Stimulated activated CD8-positive, alpha-beta memory T cell treated with anti-CD3 and anti-CD28 coated beads, Interleukin-7, amount 100 ng/mL, for 1 hour (primary cell): ENCODE results near the gene SYPL2.
"Not testable (repeated sequence)": the region's sequence is repeated elsewhere in the genome, so short reads cannot be mapped to it uniquely, and the experiment has no call there.

Experiments used
- DNase-seq, 2 donors: peaks; one replicate each; pipeline ENCODE4 v3.0.0-alpha.2; 2020; ENCODE audit warnings: low read depth in 2 of 2

SYPL2 gene

DNA sequence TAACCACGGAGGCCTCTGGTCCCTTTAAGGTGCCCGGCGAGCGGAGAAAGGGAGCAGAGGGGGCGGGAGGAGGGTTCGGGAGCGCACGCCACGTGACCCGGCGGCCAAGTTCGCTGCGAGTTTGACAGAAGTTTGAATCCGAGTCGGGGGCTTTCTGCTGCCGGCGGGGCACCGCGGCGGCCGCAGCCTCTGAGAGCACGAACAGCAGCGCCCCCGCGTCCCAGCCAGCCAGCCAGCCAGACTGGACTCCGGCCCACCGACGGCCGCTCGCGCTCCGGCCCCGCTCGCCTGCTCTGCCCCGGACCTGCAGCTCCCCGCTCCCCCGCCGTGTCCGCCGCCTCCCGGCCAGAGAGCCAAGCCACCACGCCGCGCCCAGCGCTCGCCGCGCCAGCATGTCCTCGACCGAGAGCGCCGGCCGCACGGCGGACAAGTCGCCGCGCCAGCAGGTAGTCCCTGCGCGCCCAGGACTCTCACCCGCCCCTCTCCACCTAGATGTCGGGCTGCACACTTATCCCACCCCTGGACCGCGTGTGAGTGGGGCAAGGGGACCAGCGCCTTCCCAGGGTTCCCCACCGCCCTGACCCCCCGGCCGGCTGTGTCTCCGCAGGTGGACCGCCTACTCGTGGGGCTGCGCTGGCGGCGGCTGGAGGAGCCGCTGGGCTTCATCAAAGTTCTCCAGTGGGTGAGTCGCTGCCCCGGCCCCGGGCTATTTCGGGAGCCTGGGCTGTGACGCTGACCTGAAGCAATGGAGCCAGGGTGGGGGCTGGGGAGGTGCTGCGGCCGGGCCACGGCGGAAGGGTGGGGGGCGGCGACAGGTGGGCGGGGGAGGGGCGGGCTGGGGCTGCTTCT is at the start of gene SYPL2:
SYPL2 (plus strand) TSS at position 95 of the 849 bp plus-strand sequence; CDS start at position 393, 298 bp downstream.
- DNase-seq, result no peak

DNA sequence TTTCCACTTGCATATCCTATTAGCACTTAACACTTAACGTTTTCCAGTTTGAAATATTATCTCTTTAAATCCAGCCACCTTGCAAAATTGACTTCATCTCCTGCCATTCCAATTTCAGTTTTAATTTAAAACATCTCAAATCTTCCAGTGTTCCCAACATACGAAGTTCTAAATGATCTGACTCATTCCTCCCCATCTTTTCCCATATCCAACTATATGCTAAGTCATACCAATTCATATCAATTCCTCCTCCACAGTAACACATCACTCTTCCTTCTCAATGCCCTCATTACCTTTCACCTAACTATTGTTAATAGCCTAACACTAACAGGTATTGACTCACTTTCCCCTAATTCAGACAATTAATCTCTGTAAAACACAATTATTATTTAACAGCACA is 42.8 kb upstream of the SYPL2 start:
- DNase-seq, result no peak

DNA sequence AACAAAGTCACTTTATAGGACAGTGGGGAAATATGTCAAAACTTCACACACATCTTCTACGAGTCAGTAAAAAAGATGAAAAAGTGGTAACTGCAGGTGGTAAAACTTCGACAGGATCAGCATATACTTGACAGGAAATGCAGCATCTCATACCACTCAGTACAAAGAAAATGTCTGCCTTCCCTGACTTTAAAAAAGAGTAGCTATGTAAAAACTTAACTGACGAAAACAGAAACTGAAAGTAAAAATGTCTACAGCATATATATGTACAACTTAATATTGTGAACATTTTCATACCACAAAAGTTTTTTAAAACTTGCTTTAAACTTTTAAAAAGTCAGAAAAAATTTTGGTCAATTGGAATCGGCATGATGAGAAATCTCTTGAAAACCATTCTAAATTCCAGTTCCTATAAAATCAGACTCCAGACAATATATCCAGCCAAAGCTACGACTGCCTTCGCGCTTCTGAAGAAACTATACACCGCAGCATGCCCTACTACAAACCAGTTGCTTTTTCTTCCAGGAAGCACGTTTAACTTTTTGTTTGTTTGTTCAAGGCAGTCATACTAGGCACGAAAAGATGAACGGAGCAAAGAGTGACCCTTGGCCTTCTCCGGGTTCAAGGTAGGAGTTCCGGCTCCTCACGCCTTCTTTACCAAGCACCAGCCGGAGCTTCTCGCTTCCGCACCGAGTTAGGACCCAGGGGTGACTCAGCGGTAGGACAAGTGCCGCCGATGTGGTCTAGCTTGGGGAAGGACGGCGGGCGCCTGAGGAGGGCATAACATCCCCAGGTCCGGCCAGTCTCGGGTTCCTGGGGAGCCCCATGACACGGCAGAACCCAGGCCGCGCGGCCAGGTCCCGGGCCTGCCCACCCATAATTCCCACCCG is 40.7 kb upstream of the SYPL2 start:
- peak in 1 of 2 donors; percentile 35 for DNase-seq

DNA sequence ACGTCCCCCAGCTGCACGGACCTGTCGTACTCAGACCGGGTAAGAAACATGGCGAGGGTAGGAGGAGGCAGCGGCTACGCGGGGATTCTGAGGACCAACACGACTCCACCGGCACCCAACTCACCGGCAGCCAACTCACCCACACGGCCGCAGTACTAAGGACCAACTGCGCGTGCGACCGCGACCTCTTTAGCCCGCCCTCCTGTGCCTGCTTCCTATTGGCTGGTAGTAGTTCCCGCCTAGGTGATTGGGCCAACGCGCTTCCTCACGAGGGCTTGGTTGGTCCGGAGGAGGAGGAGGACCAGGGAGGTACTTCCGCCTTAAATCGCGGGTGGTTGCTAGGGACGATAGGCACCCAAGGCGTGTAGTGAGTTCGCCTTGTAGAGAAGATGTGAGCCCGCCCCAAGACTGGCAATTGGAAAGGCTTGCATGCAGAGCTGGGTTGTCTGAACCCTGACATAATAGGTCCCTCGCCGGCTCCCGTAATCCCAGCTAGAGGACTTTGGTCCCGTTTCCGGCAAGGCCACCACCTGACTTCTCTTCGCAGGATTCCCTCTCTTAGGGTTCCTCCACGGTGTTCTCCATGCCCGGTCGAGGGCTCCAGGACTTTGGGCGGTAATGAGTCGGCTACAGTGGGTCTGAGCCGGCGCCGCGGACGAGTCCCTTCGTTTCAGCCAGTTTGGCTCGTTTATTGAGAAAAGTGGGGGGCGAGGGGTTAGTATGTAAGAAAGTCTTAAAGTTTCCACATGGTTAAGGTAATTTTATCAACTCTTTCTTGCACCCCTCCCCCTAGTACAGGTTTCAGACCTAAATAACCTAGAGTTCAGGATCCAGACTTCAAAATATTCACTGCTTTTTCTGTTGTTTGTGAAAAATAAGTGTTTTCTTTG is 39.8 kb upstream of the SYPL2 start, which contains the start of gene PSMA5:
PSMA5 (minus strand) TSS at position 168 of the 890 bp plus-strand sequence; CDS start at position 50, 118 bp downstream.
- DNase-seq, result peak; percentile 88 to 89

DNA sequence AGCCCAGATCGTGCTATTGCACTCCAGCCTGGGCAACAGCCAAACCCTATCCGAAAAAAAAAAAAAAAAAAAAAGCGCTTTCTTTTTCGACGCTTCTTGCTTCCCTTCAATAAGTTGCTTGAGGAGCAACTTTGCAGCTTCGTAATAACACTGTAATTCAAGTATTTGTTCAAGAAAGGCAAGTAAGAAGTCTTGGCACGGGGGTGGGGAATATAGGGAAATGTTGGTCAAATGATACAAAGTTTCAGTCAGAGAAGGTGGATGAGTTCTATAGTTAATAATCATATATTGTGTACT is 39.2 kb upstream of the SYPL2 start:
- no peak for DNase-seq

DNA sequence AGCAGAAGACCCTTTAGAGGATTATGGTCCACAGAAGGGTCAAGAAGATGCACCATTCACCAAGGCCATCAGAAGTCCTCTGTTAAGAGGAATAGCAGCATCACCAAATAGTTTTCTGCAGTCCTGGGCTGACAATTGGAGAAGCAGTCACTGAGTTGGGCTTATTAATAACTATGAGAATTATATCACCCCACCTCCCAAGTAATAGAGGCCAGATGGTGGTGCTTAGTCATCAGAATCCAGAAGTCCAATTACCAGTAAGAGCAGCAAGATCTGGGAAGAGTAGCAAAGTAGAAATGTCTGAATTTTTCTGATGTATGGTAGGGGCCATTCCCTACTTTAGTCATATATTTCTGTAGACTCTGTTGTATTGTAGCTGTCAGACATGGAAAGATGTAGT is 34.0 kb upstream of the SYPL2 start:
- no peak for DNase-seq

DNA sequence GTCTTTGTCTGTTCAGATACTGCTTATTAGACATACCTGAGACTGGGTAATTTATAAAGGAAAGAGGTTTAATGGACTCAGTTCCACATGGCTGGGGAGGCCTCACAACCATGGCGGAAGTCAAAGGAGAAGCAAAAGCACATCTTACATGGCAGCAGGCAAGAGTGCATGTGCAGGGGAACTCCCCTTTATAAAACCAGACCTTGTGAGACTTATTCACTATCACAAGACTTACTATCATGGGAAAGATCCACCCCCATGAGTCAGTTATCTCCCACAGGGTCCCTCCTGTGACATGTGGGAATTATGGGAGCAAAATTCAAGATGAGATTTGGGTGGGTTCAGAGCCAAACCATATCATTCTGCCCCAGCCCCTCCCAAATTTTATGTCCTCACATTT is 33.0 kb upstream of the SYPL2 start:
- DNase-seq, result no peak

DNA sequence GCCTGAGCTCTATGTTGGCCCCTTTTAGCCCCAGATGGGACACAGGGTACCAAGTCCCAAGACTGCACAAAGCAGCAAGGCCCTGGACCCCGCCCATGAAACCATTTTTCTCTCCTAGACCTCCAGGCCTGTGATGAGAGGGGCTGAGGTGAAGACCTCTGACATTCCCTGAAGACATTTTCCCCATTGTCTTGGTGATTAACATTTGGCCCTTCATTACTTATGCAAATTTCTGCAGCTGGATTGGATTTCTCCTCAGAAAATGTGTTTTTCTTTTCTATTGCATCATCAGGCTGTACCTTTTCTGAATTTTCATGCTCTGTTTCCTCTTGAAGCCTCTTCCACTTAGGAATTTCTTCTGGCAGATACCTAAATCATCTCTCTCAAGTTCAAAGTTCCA is 31.9 kb upstream of the SYPL2 start:
- DNase-seq, result no peak

DNA sequence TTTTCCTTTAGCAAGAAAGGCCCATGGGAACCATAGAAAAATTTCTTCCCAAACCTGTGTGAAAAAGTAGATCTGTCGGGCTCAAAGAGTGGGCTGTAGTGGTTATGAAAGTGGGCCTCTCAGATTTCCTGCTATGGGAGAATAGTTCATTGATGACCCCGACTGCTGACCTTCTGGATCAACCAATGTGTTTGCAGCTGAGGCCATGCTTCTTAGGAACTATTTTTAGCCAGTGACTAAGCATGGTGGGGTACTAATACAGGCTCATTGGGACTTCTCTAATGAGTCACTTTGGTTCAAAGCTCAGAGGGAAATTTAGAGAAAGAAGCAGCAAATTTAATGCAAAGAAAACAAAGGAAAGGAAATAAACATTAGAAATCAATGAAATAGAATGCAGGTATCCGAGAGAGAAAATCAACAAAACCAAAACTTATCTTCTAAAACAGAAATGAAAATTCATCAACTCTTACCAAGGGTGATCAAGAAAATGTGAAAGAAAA is 27.5 kb upstream of the SYPL2 start:
- DNase-seq, result no peak

DNA sequence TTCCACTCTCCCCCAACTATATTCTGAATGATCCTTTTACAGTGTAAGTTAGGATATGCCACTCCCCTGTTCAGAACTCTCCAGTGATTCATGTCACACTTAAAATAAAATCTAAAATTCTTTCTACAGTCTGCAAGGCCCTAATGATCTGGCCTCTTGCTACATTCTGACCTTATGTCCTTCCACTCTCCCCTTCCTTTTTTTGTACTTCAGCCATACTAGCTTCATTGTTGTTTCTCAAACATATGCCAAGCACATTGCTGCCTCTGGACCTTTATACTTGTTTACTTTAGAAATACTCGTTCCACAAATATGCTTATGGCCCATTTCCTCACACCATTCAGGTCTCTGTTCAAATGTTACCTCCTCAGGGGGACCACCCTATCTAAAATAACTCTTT is 25.3 kb upstream of the SYPL2 start:
- DNase-seq, result no peak

DNA sequence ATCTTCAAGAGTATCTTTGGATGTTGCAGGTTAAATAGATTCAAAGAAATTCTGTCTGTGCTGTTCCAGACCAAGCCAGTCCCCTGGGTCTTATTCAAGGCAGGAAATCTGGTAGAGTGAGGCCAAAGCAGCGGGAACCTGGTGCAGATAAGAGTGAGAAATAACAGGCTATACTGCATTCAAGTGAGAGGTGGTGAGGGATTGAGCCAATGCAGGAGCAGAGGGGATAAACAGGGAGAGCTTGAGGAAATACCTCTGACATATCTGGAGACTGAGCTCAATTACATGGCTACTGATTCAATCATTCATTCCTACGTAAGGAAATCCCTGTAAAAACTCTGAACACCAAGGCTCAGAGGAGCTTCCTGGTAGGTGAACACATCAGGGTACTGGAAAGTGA is 22.9 kb upstream of the SYPL2 start:
- no peak for DNase-seq

DNA sequence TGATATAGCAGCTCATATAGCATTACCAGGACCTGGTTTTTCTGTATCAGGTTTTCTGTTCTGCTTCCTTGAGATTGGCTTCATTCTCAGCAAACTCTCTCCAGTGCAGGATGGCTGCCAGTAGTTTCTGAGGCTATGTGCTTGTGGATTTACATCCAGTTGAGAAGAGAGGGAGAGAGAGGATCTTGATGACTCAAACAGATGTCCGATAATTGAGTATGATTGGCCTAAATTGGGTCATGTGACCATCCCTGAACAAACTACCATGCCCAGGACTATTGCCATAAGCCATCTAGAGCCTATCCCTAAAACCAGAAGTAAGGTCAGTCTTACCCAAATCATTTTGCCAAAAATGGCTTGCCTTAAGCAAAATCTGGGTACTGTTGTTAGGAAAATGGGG is 22.0 kb upstream of the SYPL2 start:
- DNase-seq, result no peak

DNA sequence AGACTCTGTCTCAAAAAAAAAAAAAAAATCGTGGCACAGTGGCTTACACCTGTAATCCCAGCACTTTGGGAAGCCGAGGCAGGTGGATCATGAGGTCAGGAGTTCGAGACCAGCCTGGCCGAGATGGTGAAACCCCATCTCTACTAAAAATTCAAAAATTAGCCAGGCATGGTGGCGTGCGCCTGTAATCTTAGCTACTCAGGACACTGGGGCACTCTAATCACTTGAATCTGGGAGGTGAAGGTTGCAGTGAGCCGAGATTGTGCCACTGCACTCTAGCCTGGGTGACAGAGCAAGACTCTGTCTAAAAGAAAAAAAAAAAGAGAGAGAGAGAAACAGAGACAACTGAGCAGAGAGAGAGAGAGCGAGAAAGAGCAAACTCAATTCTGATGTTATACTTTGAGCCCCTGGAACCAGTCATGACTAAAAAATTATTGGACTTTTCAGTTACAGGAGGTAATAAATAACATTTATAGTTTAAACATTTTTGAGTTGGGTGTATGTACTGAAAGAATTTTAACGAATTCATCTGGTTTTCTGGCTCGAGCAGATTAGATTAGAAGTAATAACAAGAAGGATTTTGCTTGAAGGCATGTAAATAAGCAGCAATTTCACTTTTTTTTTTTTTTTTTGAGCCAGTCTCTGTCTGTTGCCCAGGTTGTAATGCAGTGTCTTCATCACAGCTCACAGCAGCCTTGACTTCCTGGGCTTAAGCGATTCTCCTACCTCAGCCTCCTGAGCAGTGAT is 20.2 kb upstream of the SYPL2 start:
- DNase-seq, result not testable (repeated sequence)

DNA sequence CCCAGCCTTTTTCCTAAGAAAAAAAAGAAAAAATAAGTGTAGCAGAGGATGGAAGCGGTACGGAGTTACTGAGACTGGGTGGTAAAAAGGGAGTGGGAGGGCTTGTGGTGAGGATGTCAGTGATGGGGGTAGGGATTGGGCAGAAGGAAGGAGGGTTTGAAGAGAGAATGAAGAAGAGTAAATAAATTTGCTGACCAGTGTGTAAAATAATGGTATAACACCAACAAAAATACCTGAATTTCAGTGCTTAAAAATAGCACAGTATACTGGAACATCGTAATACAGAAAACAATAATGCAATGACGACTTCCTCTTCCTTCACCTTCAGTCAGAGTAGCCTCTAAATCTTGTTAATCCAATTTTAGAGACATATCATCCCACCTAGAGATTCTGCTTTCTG is 18.8 kb upstream of the SYPL2 start:
- DNase-seq, result no peak

DNA sequence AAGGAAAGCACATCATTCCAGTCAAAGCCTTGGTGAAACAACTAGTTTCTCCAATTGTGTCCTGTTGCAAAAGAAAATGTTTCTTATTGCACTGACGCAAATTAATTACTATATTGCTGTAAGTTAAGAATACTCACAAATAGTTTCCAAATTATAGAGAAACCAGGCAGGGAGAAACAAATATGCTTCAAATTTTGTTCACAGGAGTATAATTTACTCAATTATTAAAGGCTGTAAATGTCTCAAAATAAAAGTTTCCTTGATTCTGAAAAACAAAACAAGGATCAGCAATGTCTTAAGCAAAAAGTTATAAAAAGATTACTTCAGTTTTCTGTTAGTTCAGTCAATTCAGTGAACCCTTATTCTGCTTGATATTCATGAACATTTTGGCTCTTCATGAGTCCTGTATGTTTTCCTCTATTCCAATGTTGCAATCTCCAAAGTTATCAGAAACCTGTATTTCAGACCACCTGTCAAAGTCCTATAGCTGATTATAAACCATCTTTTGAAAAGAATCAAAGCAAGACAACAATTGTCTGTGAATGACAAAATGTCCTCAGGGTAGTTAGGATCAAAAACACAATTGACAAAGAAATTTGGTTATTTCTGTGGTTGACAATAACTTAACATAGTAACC is 11.7 kb upstream of the SYPL2 start:
- no peak for DNase-seq

DNA sequence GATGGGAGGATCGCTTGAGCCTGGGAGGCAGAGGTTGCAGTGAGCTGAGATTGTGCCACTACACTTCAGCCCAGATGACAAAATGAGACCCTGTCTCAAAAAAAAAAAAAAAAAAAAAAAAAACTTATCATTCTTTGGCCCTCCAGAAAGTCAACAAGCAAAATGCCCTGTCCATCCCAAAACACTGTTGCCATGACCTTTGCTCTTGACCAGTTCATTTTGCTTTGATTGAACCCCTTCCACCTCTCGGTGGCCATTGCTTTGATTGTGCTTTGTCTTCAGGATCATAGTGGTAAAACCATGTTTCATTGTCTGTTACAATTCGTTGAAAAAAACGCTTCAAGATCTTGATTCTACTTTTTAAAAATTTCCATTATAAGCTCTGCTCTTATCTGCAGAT is 8.5 kb upstream of the SYPL2 start:
- DNase-seq, result no peak

DNA sequence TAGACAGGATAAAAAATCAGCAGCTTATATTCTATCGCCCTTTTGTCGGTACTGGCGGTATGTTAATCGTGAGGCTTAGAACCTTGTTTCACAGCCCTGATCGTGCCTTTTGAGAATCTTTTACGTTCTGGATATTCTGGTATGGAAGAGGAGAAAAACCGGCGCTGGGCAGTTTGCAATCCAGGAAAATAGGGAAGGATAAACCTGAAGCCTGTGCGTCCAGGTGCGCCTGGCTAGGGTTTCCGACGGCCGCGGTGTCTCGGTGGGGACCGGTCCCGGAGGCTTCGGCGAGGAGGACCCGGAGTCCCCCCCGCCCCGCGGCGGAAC is 258 bp upstream of the SYPL2 start:
- no peak for DNase-seq

DNA sequence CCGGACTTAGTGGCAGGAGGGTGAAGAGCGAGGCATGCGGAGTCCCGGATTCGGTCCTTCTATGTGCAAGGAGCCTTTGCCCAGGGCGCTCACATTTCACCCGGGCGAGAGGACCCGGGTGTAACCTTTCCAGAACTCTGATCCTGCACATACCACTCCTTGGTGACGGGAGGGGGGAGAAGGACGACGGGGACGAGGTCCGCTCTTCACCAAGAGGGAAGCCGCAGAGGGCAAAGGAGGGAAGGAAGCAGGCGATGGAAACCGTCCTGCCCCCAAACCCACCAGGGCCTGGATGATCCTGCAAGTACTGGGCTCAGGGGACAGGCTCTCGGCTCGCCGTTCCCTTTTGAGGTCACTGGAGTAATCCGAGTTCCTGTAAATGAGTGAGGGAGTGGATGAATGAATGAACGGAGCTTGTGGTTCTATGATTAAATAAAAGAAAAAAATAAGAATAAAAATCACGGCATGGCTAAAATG is 993 bp downstream of the SYPL2 start:
- DNase-seq, result no peak

DNA sequence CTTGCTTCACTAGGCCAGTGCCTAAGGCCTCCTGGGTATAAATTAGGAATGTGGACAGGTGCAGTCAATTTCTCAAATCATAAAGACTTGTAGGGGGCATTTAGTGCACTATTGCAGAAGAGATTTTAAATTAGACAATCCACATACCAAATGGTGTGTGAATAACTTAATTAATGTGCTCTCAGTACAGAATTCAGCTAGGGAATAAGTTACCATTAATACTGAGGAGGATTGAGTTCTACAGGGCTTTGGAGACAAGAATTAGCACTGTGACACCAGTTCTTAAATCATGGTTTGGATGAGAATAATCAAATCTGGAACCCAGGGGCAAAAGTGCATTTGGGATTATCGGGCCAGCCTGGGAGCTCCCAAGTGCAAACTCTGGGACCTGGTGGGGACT is 1.7 kb downstream of the SYPL2 start:
- no peak for DNase-seq

DNA sequence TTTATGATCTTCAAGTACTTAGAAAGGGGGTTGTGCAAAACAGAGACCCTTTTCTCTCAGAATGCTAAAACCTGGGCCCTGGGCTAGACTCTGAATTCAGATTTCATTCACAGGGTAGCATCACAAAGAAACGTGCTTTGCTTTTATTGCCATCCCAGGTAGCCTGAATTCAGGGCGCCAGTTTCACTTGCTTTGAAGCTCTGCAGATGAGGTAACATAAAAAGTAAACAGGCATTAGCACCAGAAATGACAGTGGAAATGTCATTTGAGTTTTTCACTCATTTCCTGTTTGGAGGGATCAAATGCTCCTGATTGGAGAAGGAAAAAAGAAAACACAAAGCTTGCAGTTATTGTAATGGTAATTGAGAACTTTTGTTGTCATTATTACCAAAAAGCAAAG is 2.6 kb downstream of the SYPL2 start:
- no peak for DNase-seq

DNA sequence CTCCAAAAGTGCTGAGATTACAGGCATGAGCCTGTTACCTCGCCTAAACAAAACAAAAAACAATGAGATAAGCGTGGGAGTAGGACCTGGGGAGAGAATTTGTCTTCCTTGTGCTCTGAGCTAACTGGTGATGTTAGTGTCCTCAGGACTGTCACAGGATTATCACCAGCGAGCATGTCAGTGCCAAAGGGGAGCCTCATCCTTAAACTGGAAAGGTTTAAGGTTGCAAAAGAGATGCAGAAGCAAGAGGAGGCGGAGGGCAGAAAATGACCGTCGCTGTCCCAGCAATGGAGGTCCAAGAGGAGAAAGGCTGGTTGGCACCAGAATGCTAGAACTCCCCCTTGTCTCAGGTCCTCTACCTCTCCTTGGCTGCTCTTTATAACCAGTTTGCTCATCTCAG is 3.9 kb downstream of the SYPL2 start:
- no peak for DNase-seq
